Left forelimb (tissue), 1 donor: ENCODE measurements around the gene SLC24A3.
"Not testable (repeated sequence)": the region's sequence is repeated elsewhere in the genome, so short reads cannot be mapped to it uniquely, and the experiment has no call there.

Source experiments
- DNase-seq: peaks from one replicate; pipeline ENCODE4 v3.0.0-alpha.2; 2018; ENCODE audit warnings: low spot score

Gene SLC24A3

DNA sequence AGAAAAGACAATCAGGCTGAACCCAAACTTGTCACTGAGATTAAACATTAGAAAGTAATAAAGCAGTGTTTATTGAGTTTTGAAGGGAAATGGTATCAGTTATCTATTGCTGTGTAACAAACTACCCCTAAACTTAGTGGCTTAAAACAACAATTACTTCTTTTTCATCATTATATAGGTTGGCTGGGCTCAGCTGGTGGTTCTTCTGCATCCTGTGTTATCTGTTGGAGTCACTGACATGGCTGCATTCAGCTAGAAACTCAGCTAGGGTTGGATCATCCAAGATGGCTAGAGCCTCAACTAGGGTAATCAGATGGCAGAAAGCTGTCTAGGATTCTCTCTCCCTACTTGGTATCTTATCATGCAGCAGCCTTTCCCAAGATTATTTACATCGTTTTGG is 533.1 kb downstream of the SLC24A3 start:
- peak; percentile 9 for DNase-seq

DNA sequence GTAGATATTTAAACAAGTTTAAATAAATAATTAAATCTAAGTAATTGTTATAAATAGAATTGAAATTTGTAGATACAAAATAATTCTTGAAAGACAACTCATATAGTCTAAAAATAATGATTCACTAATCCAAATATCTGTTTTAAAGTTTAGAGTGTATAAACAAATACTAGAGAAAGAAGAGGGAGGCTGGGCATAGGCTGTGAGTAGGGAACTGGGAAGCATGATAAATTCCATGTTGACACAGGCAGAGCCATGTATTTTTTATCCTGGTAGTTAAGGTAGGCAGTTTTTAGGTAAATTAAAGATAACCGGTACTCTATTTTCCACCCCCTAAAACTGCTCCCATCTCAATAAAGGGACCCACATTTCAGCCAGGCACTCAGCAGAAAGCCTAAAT is 534.0 kb downstream of the SLC24A3 start:
- DNase-seq: no peak

DNA sequence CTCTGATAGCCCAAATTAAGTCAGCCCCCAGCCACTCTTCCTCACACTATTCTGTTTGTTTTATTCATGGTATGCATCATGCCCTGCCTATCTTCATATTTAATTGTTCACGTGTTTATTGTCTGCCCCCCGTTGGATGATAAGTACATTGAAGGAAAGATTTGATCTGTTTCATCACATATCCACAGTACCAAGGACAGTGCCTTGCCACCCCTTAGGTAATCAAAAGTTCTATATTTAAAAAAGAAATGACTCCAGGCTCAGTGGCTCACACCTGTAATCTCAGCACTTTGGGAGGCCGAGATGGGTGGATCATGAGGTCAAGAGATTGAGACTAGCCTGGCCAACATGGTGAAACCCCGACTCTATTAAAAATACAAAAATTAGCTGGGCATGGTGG is 535.5 kb downstream of the SLC24A3 start:
- DNase-seq: no peak

DNA sequence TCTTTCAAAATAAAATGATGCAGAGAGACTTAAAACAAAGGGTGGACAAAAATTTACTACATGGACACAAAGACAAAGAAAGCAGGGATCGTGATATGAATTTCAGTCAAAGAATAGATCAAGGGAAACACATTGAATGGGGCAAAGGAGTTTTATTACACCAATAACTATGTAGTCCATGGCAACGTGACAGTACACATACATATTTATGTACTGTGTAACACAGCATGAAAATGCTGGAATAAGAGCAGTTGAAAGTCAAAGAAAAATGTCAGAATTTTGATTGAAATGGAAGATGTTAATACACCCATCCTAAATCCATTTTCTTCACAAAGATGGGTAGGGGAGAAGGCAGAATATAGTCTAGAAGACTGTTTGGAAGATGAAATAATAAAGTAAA is 536.2 kb downstream of the SLC24A3 start:
- DNase-seq: no peak

DNA sequence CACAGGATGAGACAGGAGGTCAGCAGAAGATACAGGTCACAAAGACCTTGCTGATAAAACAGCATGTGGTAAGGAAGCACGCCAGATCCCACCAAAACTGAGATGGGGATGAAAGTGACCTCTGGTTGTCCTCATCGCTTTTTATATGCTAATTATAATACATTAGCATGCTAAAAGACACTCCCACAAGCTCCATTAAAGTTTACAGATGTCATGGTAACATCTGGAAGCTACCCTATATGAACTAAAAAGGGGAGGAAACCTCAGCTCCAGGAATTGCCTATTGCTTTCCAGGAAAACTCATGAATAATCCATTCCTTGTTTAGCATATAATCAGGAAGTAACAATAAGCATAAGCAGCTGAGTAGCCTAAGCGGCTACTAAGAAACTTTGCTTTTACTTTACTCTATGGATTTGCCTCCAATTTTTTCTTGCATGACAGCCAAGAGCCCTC is 537.2 kb downstream of the SLC24A3 start:
- no peak for DNase-seq

DNA sequence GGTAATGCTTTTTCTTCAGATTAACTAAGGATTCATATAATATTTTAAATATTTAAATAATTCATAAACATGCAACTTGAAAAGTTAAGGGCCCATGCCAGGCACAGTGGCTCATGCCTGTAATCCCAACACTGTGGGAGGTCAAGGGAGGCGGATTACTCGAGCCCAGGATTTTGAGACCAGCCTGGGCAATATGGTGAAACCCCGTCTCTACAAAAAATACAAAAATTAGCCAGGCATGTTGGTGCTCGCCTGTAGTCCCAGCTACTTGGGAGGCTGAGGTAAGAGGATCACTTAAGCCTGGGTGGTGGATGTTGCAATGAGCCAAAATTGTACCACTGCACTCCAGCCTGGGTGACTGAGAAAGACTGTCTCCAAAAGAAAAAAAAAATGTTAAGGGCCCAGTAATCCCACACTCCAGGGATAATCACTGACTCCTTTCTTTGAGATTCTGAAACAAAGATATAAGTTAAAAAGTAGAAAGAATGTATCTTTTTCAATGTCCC is 537.7 kb downstream of the SLC24A3 start:
- DNase-seq: peak; percentile 53

DNA sequence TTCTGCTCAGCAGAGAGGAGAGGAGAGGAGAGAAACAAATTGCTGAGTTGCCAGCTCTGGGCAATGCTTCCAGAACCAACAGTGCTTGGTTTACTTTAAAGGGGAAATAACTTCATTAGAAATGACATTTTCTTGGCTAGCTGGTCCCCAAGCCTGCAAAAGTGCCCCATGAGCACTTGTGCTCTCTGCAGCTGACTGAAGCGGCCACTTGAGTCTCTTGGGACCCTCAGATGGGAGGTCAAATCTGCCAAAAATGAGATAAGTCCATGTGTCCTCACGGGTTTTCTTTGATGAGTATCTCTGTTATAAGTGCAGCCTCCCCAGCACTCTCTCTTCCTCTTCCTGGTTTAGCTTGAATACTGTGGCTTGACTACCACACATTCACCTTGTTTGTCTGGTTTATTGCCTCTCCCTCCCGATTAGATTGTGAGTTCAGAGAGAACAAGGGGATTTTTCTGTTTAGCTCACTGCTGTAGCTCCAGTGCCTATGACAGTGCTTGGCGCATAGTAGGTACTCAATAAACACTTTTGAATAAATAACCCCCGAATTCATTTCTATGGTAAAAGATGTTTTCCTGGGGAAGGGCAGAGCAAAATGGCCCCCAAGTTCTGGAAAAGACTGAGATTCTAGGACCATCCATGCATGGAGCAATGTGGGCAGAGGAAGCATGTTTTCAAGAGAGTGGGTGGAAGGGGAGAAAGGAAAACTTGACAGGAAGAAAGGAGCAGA is 538.6 kb downstream of the SLC24A3 start:
- DNase-seq: peak; percentile 20

DNA sequence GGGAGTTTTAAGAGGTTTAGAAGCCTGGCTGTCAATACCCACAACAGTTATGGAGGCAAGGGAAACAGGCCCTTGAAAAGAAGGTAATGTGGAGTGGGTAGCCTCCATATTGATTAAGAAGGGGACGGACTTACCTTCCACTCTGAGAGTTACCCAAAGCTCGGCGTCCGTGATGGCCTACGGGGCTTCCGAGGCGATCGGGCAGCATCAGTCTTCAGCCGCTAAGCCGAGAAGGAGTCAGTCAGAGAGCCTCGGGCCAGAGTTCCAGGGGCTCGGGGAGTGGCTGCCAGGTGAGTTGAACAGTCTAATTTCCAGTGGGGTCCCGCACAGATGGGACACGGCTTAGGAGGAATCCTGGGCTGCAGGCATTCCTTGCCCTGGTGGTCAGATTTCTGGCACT is 541.8 kb downstream of the SLC24A3 start:
- not testable (repeated sequence) for DNase-seq

DNA sequence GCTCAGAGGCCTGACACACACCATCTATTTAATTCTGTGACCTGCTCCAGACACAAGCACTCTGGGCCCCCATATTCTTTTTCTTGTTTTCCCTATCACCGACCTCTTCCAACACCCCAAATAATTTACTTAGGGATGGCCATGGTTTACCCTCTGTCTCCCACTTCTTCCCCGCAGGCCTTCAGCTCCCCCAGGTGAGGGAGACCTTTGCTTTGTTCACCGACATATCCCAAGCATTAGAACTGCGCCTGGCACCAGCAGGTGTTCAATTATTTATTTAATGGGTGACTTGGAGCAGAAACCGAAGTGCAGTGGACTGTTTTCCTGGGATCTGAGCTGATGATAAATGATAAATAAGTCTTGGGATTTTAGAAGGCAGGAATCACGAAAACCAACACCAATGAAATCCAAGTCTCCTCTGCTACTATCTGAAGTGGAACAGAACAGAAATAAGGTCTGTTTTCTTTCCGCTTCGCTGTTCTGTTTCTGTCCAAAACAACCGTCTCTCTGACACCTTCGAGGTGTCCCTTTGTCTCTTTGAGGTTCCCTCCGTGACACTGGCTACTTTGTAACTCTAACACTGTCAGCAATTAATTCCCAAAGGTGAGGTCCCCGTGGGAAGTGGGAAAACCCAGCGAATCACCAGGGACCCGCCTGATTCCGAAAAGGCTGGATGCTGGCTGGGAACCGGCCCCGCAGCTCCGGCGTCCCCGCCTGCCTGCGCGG is 544.5 kb downstream of the SLC24A3 start:
- DNase-seq: no peak

DNA sequence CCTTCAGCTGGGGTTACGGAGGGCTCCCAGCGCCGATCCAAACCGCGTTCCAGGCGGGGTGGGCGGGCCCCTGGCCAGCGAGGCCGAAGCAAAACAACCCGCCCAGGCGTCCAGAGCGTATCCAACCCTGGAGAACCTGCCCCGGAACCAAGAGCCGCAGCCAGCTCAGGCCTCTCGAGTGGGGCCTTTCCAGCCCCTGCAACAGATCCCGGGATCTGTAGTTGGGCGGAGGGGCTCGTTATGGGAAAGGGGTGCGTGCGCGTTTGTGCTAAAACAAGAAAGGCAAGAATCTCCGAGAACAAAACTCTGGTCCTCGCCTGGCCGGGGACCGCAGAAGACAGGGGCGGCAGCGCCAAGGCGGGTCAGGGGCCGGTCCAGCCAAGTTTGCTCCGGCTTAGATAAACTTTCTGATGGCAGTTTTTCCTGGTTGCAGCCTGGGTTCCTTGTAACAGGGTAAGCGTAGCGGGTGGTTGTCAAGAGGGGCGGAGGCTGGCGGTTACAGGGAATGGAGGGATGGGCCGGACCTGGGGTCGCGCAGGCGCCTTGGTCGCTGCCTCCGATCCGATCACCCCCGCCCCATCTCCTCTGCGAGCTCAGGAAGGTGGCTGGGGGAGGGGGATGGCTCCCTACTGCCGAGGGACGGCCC is 545.2 kb downstream of the SLC24A3 start:
- peak; percentile 95 for DNase-seq

DNA sequence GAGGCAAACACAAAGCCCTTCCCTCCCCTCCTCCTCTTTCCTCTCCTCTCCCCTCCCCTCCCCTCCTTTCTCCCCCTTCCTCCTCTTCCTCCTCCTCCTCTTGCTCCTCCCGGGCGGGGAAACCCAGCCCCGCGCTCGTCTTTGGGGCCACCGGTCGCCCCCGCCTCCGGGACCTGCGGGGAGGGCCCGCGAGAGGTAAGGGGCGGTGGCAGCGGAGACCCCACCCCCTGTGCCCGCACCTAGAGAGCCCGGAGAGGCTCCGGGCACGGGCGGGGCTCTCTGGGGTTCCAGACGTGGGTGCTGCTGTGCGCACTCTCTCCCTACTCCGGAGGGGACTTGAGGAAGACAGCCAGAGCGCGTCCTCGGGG is 545.7 kb downstream of the SLC24A3 start, which contains the start of gene RIN2:
Gene RIN2, plus strand, starts transcription at position 126 of the 368 bp plus-strand sequence. CDS start 131,344 bp downstream, outside the sequence.
- no peak for DNase-seq

DNA sequence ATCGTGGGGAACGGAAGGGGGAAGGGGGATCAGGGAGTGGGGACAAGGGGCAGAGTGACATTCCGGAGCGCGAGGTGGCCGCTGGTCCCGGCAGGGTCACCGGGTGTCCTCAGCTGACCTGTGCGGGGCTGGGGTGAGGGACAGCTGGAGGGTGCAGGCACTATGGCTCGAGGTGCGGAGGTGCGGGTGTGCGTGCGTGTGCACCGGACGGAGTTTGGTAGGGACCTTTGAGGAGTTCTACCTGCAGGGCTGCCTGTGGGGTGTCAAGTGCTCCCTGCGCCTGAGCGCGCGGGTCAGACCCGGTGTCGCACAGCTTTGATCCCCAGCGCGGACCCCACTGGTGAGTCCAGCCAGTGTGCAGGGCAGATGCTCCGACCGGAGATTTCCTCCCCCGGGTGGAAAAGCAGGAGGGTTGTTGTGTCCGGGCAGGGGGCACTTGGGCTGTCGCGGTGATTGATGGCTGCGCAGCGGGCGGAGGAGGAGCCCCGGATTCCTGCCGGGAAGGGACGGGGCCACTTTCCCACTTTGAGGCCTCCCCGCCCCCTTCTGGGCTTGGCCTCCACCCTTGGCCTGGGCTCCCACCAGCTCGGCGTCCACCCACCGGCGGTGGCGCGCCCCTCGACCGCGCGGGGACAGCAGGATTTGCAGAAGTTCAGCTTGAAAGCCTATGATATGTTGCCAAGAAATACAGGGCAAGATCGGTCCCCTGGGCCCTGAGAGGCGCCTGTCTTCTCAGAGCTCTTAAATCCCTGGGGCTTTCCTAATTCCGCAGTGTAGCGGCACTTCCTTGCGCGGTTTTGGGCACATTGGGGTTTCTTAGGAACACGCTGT is 546.3 kb downstream of the SLC24A3 start:
- DNase-seq: peak; percentile 84

DNA sequence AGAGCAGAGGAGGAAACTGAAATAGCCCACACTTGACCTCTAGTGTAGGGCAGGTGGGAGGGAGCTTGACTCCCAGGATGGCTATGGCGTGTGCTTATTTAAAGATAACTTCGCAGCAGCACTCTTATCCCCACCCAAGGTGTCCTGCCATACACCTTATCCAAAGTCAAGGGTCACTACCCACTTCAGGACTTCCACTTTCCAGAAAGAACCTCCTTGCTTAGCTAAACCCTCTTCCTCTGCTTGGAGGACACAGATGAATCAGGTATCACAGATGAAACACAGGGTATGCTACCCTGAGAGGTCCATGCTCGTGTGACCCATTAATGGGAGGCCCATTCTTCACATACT is 547.9 kb downstream of the SLC24A3 start:
- DNase-seq: no peak

DNA sequence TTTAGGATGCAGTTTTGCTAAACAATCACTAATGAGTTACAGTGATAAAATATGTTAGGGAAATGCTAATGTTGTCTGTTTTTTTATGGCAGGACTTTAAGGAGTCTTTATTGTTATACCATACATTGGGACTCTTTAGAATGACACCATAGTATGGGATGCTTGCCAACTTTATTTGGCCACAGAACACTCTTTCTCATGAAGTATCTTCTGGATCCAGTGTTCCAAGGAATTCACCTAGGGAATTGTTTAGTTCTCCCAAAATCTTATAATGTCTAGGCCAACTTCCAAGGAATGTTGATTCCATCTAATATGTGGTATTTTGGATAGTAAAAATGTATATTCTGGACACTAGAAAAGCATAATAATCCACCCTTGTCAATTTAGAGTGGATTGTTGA is 548.9 kb downstream of the SLC24A3 start:
- no peak for DNase-seq

DNA sequence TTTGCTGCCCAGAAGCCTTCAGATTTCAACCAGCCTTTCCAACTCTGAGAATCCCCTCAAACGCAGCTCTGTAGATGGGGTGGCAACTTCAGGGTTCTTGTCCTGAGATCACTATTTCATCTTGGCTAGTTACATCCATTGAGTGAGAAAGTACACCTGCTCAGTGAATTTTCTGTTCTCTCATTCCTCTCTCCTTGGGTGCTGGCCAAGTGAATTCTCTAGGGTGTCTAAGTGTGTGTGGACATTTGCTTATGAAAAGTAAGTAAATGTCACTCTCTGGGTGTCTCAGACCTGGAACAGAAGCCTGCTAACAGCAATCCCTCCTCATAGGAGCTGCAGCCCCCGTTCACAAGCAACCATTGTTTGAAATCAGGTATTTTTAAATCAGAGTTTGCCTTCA is 549.4 kb downstream of the SLC24A3 start:
- no peak for DNase-seq

DNA sequence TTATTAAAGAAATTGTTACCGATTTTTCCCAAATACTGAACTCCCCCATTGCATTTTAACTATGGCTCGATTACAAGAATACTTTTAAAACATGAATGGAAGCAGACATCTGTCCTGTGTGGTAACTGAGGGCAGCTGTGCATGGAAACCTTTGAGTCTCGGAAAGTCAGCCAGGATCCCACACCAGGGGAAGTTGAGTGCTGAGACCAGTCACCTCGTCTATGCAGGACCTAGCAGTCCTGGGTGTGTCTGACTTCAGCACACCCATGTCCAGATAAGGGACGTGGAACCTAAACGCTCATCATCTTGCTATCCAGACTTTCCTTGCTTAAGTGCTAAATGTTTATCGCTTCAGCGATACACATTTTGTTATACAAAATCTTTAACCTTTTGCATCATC is 551.8 kb downstream of the SLC24A3 start:
- no peak for DNase-seq

DNA sequence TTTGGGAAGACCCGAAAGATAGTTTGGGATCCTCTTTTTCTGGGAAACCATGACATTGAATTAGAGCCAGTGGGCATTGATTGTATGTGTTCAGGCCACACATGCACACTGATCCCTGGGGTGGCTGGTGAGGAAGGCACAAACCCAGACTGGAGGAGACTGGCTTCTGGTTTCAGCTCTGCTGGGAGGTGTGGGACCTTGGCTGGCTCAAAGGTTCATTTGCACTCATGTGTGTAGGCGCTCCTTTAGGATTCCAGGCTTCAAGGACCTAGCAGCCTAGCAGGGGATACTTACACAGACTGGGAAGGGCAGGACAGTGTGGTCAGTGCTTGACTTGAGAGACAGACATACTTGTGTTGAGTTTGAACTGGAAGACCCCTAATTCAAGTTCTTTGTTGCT is 552.8 kb downstream of the SLC24A3 start:
- DNase-seq: no peak

DNA sequence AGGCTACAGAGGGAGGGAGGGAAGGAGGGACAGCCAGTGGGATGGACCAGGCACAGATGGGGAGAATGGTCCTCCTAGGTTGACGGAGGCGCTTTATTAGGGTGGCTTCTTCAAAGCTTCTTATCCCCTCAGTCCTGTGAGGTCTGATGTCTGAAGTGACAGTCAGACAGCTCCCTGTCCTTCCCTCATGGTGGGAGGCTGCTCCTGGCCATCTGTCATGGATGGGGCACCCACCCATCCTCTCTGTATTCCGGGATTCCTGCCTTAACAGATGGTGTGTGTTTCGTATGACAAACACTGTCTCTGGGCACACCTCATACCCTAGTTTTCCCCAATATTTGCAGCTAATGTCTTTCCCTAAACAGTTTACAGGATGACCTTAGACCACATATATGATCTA is 553.5 kb downstream of the SLC24A3 start:
- no peak for DNase-seq

DNA sequence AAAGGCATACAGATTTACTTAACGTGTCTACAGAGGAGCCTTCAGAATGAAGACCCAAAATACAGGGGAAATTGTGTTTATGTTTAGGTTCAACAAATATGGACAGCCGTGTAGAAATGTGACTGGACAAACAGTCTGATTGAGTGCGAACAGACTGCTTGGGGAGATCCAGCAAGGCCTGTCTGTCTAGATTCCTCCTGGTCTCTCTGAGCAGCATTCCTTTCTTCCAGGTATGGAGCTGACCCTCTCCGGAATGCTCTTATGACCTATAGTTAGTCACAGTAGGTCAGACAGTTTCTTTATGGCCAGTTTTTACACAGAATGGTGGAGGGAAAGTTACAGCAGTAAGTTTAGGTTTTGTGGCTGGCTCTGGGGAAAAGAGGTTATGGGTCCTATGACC is 554.6 kb downstream of the SLC24A3 start:
- no peak for DNase-seq

DNA sequence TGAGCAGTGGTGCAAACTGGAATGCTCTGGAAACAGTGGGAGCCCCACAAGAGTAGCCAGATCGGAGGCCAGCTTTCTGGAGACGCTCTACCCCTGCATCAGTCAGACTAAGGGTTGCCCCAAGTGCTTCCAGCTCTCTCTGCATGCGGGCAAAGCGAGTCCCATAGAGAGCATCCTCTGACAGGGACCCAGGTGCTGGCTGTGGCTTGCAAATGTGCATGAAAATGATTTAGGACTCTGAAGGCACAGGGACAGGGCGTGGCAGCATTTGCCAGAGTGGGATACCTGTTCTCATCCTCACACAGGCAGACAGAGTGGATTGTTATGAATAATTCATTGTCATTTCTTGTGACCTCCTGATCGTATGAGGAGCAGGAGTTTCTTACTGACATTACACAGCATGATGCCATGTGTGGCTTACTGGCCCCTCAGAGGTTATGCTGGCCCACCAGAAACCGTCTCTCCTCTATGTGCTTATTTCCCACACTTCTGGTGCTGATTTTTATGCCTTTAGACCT is 555.9 kb downstream of the SLC24A3 start:
- DNase-seq: no peak

DNA sequence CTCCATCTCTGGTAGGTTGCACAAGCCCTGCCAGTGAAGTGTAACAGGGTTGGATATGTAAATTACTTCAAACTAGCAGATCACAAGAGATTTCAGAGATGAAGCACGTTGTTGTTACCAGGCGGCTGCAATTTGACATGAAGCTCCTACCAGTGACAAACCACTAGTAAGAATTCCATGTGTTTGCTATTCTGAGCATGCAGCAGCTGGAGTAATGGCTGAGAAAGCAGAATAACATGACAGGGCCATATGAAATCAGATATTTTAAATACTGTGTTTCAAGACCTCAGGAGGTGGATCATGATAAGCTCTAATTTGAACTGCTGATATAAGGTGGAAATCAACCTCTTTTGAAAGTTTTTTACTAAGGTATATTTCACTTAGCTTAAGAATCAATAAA is 557.1 kb downstream of the SLC24A3 start:
- DNase-seq: no peak

DNA sequence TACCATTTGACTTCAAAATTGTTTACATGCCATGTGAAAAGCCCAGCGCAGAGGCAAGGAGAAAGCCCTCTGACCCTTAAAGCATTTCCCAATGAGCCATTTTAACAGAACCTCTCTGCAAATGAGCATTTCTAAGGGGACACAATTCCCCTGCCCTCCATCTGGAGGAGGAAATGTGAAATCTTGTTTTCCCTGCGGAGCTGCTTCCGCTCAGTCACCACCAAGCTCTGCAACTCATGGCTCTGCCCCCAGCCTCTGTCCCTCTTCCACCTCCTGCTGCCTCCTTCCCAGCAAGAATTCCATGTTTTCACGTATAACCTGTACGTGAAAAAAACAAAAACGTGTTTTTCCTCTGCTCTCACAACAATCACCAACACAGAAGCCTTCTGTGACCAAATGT is 557.9 kb downstream of the SLC24A3 start:
- DNase-seq: no peak
